ENCODE results near the gene CSTF3. TPM values are rescaled to one million over a fixed set of nuclear protein-coding genes. Genes with fewer than 3 reads are reported as not detected.

Gene CSTF3
- total RNA-seq, 6 donors from 2014 or later: 7.3 to 19.4 (median 16.4) TPM

GRCh38 chr11:33157103-33158027, 3.9 kb downstream of the CSTF3 start:
- Histone ChIP-seq H3K36me3 (no peaks in the 10 kb centered on the region), H3K27me3 (no peaks in the 10 kb centered on the region), H3K9me3 (no peaks in the 10 kb centered on the region), H3K4me3 (no peak overlapping the region), H3K27ac (no peak overlapping the region), H3K4me1 (peaks cover 13 to 32% (median 26%) of the 10 kb centered on the region in 4 donors)
- ATAC-seq (ENCODE audit: low FRiP score in 2 of 2) (no peak), DNase-seq (no peak)
- WGBS, 2 donors: 95 to 96% methylated on average over 5 of the region's 5 CpGs
- TF ChIP-seq POLR2AphosphoS5 (IDR thresholded peaks at IDR 0.05) (no peak), POLR2A (IDR thresholded peaks at IDR 0.05) (no peak), CTCF (IDR thresholded peaks at IDR 0.05) (no peak), EP300 (IDR thresholded peaks at IDR 0.05) (no peak)

GRCh38 chr11:33151399-33151798, 9.9 kb downstream of the CSTF3 start:
- ATAC-seq (ENCODE audit: low FRiP score in 2 of 2): no peak
- Histone ChIP-seq H3K4me1 (peaks cover 0 to 8% (median 0%) of the 10 kb centered on the region in 4 donors), H3K27ac (no peak overlapping the region), H3K4me3 (no peak overlapping the region), H3K36me3 (no peaks in the 10 kb centered on the region), H3K27me3 (no peaks in the 10 kb centered on the region), H3K9me3 (no peaks in the 10 kb centered on the region)
- TF ChIP-seq EP300 (IDR thresholded peaks at IDR 0.05): no peak
- no peak for TF ChIP-seq CTCF (IDR thresholded peaks at IDR 0.05)
- no peak for TF ChIP-seq POLR2AphosphoS5 (IDR thresholded peaks at IDR 0.05)
- no peak for TF ChIP-seq POLR2A (IDR thresholded peaks at IDR 0.05)
- WGBS, 2 donors: 70 to 93% methylated on average over 5 of the region's 5 CpGs
- no peak for DNase-seq

GRCh38 chr11:33147559-33147958, 13.7 kb downstream of the CSTF3 start:
- Histone ChIP-seq H3K4me1 (no peaks in the 10 kb centered on the region), H3K36me3 (no peaks in the 10 kb centered on the region), H3K27ac (no peak overlapping the region), H3K4me3 (no peak overlapping the region), H3K27me3 (no peaks in the 10 kb centered on the region), H3K9me3 (no peaks in the 10 kb centered on the region)
- TF ChIP-seq POLR2AphosphoS5 (IDR thresholded peaks at IDR 0.05) (no peak), POLR2A (IDR thresholded peaks at IDR 0.05) (no peak), CTCF (IDR thresholded peaks at IDR 0.05) (no peak), EP300 (IDR thresholded peaks at IDR 0.05) (no peak)
- WGBS, 2 donors: 80 to 86% methylated on average over 5 of the region's 5 CpGs
- DNase-seq: no peak
- no peak for ATAC-seq (ENCODE audit: low FRiP score in 2 of 2)

GRCh38 chr11:33135768-33136443, 25.4 kb downstream of the CSTF3 start:
- Histone ChIP-seq H3K9me3 (no peaks in the 10 kb centered on the region), H3K36me3 (peaks cover 0 to 14% (median under 1%) of the 10 kb centered on the region in 4 donors), H3K4me3 (no peak overlapping the region), H3K27me3 (no peaks in the 10 kb centered on the region), H3K27ac (peak overlapping the region in 1 of 4 donors; percentile 45), H3K4me1 (peaks cover 7 to 25% (median 10%) of the 10 kb centered on the region in 4 donors)
- WGBS, 2 donors: 74 to 80% methylated on average over 4 of the region's 4 CpGs
- ATAC-seq (ENCODE audit: low FRiP score in 2 of 2) (no peak), DNase-seq (no peak)
- TF ChIP-seq POLR2A (IDR thresholded peaks at IDR 0.05) (no peak), POLR2AphosphoS5 (IDR thresholded peaks at IDR 0.05) (no peak), EP300 (IDR thresholded peaks at IDR 0.05) (no peak), CTCF (IDR thresholded peaks at IDR 0.05) (no peak)

All from upper lobe of left lung (tissue), 6 donors.